ENCODE measurements around the gene SHROOM3.

DNA sequence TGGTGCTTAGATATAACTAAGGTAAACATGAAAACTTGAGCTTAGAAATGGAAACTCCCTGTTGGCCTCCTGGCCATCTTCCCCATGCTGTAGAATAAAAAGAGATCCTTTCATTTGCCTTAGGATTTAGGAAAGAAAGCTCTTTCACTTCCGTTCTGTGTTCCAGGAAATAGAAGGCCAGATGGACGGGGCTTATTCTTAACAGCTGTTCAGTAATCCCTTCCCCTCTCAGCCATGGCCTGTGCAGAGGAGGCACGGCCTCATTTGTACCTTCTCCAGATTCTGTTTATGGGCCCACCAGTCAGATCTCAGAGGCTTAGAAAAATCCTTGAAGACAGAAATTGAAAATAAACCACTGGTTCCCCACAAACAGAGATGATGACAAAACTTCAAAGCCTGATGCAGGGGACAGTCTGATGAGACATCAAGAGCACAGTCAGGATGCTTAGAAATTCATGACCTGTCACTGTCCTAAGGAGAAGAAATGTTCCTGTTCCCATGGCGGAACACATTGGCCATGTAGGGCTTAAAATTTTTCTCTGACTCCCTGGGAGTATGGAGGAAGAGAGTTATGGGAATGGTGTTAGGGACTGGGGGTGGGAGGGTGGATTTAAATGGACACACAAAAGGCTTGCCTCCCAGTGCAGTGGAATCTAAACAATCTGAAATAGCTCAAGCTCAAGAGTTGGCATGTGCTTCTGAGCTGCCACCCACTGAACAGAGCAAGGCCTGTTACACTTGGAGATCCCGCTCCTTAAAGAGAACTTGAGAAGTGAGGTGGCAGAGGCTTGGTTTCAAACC, 274.1 kb downstream of the SHROOM3 start:
- TF ChIP-seq, protein P1, sequence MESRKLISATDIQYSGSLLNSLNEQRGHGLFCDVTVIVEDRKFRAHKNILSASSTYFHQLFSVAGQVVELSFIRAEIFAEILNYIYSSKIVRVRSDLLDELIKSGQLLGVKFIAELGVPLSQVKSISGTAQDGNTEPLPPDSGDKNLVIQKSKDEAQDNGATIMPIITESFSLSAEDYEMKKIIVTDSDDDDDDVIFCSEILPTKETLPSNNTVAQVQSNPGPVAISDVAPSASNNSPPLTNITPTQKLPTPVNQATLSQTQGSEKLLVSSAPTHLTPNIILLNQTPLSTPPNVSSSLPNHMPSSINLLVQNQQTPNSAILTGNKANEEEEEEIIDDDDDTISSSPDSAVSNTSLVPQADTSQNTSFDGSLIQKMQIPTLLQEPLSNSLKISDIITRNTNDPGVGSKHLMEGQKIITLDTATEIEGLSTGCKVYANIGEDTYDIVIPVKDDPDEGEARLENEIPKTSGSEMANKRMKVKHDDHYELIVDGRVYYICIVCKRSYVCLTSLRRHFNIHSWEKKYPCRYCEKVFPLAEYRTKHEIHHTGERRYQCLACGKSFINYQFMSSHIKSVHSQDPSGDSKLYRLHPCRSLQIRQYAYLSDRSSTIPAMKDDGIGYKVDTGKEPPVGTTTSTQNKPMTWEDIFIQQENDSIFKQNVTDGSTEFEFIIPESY (IDR thresholded peaks at IDR 0.05): no peak
- TF ChIP-seq, protein P2, sequence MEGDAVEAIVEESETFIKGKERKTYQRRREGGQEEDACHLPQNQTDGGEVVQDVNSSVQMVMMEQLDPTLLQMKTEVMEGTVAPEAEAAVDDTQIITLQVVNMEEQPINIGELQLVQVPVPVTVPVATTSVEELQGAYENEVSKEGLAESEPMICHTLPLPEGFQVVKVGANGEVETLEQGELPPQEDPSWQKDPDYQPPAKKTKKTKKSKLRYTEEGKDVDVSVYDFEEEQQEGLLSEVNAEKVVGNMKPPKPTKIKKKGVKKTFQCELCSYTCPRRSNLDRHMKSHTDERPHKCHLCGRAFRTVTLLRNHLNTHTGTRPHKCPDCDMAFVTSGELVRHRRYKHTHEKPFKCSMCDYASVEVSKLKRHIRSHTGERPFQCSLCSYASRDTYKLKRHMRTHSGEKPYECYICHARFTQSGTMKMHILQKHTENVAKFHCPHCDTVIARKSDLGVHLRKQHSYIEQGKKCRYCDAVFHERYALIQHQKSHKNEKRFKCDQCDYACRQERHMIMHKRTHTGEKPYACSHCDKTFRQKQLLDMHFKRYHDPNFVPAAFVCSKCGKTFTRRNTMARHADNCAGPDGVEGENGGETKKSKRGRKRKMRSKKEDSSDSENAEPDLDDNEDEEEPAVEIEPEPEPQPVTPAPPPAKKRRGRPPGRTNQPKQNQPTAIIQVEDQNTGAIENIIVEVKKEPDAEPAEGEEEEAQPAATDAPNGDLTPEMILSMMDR (IDR thresholded peaks at IDR 0.05; ENCODE audit: low read depth, low read length, missing input control): no peak
- TF ChIP-seq TAF1 (conservative IDR thresholded peaks at IDR 0.05): no peak
- no peak for TF ChIP-seq JUND (IDR thresholded peaks at IDR 0.05)
- TF ChIP-seq, protein P3, sequence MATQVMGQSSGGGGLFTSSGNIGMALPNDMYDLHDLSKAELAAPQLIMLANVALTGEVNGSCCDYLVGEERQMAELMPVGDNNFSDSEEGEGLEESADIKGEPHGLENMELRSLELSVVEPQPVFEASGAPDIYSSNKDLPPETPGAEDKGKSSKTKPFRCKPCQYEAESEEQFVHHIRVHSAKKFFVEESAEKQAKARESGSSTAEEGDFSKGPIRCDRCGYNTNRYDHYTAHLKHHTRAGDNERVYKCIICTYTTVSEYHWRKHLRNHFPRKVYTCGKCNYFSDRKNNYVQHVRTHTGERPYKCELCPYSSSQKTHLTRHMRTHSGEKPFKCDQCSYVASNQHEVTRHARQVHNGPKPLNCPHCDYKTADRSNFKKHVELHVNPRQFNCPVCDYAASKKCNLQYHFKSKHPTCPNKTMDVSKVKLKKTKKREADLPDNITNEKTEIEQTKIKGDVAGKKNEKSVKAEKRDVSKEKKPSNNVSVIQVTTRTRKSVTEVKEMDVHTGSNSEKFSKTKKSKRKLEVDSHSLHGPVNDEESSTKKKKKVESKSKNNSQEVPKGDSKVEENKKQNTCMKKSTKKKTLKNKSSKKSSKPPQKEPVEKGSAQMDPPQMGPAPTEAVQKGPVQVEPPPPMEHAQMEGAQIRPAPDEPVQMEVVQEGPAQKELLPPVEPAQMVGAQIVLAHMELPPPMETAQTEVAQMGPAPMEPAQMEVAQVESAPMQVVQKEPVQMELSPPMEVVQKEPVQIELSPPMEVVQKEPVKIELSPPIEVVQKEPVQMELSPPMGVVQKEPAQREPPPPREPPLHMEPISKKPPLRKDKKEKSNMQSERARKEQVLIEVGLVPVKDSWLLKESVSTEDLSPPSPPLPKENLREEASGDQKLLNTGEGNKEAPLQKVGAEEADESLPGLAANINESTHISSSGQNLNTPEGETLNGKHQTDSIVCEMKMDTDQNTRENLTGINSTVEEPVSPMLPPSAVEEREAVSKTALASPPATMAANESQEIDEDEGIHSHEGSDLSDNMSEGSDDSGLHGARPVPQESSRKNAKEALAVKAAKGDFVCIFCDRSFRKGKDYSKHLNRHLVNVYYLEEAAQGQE (IDR thresholded peaks at IDR 0.05): no peak
- TF ChIP-seq SP1 (IDR thresholded peaks at IDR 0.05): no peak
- TF ChIP-seq, protein P4, sequence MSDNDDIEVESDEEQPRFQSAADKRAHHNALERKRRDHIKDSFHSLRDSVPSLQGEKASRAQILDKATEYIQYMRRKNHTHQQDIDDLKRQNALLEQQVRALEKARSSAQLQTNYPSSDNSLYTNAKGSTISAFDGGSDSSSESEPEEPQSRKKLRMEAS (IDR thresholded peaks at IDR 0.05): no peak
- no peak for TF ChIP-seq GABPA (IDR thresholded peaks at IDR 0.05 in 1 of 2, conservative IDR thresholded peaks at IDR 0.05 in 1 of 2)
- TF ChIP-seq RXRA (IDR thresholded peaks at IDR 0.05): no peak
- TF ChIP-seq RAD21 (IDR thresholded peaks at IDR 0.05): no peak

All from liver (tissue), 3 donors.